ES-I3 (cell line): ENCODE measurements around the gene FOXA2.
"Not testable (repeated sequence)": the region's sequence is repeated elsewhere in the genome, so short reads cannot be mapped to it uniquely, and the experiment has no call there.

Experiments used
- H3K36me3 ChIP-seq: 2 replicates; pipeline ENCODE4 v1.6.1; 2013; ENCODE audit warnings: mild to moderate bottlenecking, low read length, control low read depth, moderate library complexity; ENCODE audit not compliant: insufficient read depth
- H3K4me1 ChIP-seq: 2 replicates; pipeline ENCODE4 v1.6.1; 2013; ENCODE audit warnings: mild to moderate bottlenecking, control low read depth, low read length; ENCODE audit not compliant: insufficient read depth
- H3K9ac ChIP-seq: 2 replicates; pipeline ENCODE4 v1.6.1; 2013; ENCODE audit warnings: low read depth, mild to moderate bottlenecking, low read length, moderate library complexity
- H3K9me3 ChIP-seq: 2 replicates; pipeline ENCODE4 v1.6.1; 2013; ENCODE audit warnings: mild to moderate bottlenecking, low read length, moderate library complexity; ENCODE audit not compliant: control insufficient read depth, insufficient read depth

FOXA2 gene

DNA sequence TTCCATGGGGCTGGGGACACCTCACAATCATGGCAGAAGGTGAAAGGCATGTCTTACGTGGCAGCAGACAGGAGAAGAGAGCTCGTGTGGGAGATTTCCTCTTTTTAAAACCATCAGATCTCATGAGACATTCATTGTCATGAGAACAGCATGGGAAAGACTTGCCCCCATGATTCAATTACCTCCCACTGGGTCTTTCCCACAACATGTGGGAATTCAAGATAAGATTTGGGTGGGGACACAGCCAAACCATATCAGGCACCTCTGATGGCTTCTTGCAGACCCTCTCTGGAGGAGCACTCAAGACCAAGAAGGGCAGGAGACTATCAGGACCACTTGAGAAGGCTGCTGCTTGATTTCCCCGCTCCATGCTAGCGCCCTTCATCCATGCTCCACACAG, 33.9 kb downstream of the FOXA2 start:
- not testable (repeated sequence) for H3K9ac ChIP-seq, H3K9me3 ChIP-seq

GRCh38 chr20:22548040-22548439, 36.3 kb downstream of the FOXA2 start:
- H3K4me1 ChIP-seq: no peaks in the 10 kb centered on the region

More for the DNA sequence above, 33.9 kb downstream of the FOXA2 start:
- not testable (repeated sequence) for H3K36me3 ChIP-seq, H3K4me1 ChIP-seq

DNA sequence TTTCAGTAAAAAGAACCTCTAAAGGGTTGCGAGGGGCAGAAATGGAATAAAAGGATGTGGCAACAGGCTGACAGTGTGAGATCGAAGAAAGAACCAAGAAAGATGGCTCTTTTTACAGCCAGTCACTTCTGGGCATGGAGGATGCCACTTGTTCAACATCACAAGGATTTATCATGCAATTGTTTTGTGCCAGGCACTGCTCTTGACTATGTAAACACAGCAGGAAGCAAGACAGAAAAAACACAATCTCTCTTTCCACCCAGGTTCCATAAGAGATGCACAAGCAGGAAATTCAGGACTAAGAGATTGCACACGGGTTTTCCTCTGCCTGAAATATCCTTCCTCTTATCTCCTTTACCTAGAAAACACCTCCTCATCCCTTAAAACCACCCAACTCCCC, 38.0 kb downstream of the FOXA2 start:
- Histone ChIP-seq H3K36me3 (no peaks in the 10 kb centered on the region), H3K9me3 (no peaks in the 10 kb centered on the region), H3K4me1 (no peaks in the 10 kb centered on the region), H3K9ac (no peak overlapping the region)

More at GRCh38 chr20:22548040-22548439, 36.3 kb downstream of the FOXA2 start:
- H3K36me3 ChIP-seq: no peaks in the 10 kb centered on the region
- no peaks in the 10 kb centered on the region for H3K9me3 ChIP-seq
- no peak overlapping the region for H3K9ac ChIP-seq

GRCh38 chr20:22545045-22545444, 39.3 kb downstream of the FOXA2 start:
- Histone ChIP-seq H3K36me3 (no peaks in the 10 kb centered on the region), H3K9ac (no peak overlapping the region), H3K9me3 (no peaks in the 10 kb centered on the region)

GRCh38 chr20:22544462-22544861, 39.9 kb downstream of the FOXA2 start:
- no peaks in the 10 kb centered on the region for H3K4me1 ChIP-seq
- no peak overlapping the region for H3K9ac ChIP-seq
- no peaks in the 10 kb centered on the region for H3K9me3 ChIP-seq
- H3K36me3 ChIP-seq: no peaks in the 10 kb centered on the region

More at GRCh38 chr20:22545045-22545444, 39.3 kb downstream of the FOXA2 start:
- no peaks in the 10 kb centered on the region for H3K4me1 ChIP-seq

GRCh38 chr20:22542427-22542826, 41.9 kb downstream of the FOXA2 start:
- H3K36me3 ChIP-seq: no peaks in the 10 kb centered on the region
- no peaks in the 10 kb centered on the region for H3K4me1 ChIP-seq
- no peak overlapping the region for H3K9ac ChIP-seq

DNA sequence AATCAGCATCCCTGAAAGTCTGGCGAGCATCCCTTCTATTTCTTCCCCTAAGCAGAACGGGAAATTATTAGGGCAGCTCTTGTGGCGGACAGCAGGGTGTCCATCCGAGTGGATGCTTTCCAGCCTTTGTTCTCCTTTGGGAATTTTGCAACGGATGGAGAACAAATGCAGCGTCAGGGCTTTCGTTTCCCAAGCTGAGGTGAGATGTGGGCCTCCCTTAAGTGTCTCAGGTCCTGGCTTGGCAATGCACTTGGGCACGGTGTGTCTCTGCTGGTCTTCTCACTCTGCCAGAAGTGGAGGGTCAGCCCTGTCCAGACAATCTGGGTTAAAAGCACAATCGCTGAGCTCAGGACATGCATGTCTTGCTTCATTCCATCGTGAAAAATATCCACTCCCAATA, 43.5 kb downstream of the FOXA2 start:
- Histone ChIP-seq H3K9me3 (no peaks in the 10 kb centered on the region), H3K9ac (no peak overlapping the region), H3K36me3 (no peaks in the 10 kb centered on the region), H3K4me1 (no peaks in the 10 kb centered on the region)

More at GRCh38 chr20:22542427-22542826, 41.9 kb downstream of the FOXA2 start:
- H3K9me3 ChIP-seq: no peaks in the 10 kb centered on the region

DNA sequence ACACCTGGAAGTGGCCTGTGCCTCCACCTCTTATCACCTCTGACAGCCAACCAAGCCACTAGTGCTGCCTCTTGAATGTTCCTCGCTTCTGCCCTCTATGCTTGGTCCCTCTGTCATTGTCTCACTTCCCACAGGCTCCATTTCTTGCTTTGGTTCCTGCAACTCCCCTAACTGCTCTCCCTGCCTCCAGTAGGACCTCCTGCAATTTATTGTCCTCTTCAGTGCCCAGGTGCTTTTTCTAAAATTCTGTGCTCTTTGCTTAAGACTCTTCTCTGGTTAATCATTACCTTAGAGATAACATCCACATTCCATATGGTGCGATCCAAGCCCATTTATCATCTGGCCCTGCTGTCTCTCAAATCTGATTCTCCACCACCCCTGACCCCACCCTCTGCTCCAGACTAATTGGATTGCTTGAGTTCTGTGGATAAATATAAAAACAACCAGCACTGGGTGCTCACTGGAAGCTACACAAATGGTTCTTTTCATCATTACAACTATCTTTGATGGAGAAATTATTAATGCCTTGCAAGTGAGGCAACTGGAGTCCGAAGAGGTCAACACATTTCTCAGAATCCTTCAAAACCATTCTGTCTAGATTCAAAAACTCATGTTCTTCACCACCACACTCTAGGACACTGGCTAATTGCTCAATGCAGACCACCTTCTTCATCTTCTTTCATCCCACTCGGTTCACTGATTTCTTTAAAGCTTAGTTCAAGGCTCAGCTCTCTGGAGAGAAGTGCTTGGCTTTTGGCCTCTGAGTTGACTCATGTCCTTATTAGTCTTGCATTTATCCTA, 47.2 kb downstream of the FOXA2 start:
- no peak overlapping the region for H3K9ac ChIP-seq
- H3K36me3 ChIP-seq: no peaks in the 10 kb centered on the region
- no peaks in the 10 kb centered on the region for H3K4me1 ChIP-seq
- no peaks in the 10 kb centered on the region for H3K9me3 ChIP-seq

GRCh38 chr20:22536141-22536828, 48.1 kb downstream of the FOXA2 start:
- Histone ChIP-seq H3K9ac (no peak overlapping the region), H3K9me3 (no peaks in the 10 kb centered on the region), H3K36me3 (no peaks in the 10 kb centered on the region), H3K4me1 (no peaks in the 10 kb centered on the region)

GRCh38 chr20:22535483-22535882, 48.9 kb downstream of the FOXA2 start:
- H3K9ac ChIP-seq: no peak overlapping the region

GRCh38 chr20:22533823-22534751, 50.3 kb downstream of the FOXA2 start:
- Histone ChIP-seq H3K9ac (no peak overlapping the region), H3K36me3 (no peaks in the 10 kb centered on the region)

More at GRCh38 chr20:22535483-22535882, 48.9 kb downstream of the FOXA2 start:
- H3K36me3 ChIP-seq: no peaks in the 10 kb centered on the region
- peaks cover 3% of the 10 kb centered on the region; the same call in 1 of the 2 replicates for H3K4me1 ChIP-seq
- H3K9me3 ChIP-seq: no peaks in the 10 kb centered on the region

DNA sequence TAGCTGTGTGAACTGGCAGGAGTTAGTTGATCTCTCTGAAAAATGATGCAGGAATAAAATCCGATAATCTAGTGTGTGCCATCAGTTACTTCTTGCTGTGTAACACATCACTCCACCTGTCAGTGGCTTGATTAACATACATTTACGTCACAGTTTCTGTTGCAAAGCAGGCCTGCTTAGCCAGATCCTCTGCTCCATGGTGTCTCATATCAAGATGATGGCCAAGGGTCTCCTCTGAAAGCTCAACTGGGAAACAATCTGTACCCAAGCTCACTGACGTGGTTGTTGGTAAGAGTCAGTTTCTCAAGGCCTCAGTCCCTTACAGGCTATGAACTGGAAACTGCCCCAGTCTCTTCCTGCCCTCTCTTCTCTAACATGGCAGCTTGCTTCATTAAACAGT, 51.8 kb downstream of the FOXA2 start:
- Histone ChIP-seq H3K9me3 (no peaks in the 10 kb centered on the region), H3K4me1 (peaks cover 18% of the 10 kb centered on the region), H3K36me3 (no peaks in the 10 kb centered on the region), H3K9ac (no peak overlapping the region)

More at GRCh38 chr20:22533823-22534751, 50.3 kb downstream of the FOXA2 start:
- Histone ChIP-seq H3K9me3 (no peaks in the 10 kb centered on the region), H3K4me1 (peaks cover 16% of the 10 kb centered on the region)

DNA sequence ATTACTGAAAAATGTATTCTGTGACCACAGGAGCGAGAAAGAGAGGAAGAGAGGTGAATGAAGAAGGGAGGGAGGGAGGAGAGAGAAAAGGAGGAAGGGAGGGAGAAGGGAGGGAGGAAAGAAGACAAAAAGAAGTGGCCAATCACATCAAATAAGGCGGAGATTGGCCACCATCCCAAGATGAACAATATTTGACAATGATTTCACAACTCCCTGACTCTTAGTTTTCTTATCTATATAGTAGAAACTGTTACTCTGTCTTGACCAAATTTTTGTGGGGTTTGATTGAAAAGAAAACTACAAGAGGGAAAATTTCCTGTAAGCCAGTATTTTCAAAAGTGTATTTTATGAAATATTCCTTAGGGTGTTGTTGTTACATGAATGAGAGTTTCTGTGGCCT, 52.6 kb downstream of the FOXA2 start:
- Histone ChIP-seq H3K9ac (no peak overlapping the region), H3K4me1 (peaks cover 18% of the 10 kb centered on the region), H3K36me3 (no peaks in the 10 kb centered on the region), H3K9me3 (no peaks in the 10 kb centered on the region)

DNA sequence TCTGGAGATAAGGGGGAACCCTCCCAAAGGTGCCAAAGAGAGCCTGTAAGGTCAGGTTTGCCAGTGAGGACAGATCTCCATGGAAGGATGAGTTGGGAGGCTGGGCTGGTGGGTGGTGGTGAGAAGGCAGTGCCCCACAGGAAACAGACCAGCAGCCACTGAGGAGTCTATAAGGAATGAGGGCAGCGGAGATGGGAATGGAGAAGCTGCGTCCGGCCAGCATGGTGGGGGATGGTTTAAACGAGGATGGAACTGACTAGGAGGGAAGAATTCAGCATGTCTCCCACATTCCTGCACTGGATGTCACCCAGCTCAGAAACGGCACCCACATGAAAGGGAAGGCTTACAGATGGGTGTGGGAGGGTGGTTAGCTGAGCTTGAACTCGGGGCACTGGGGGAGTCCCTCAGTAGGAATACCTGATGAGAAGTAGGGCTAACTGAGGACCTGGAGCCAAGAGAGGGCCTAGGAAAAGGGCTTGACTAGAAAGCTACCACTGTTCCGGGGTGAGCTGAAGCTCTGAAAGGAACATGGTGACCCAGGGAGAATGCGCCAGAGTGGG, 53.2 kb downstream of the FOXA2 start:
- Histone ChIP-seq H3K9me3 (no peaks in the 10 kb centered on the region), H3K4me1 (peaks cover 18% of the 10 kb centered on the region), H3K36me3 (no peaks in the 10 kb centered on the region), H3K9ac (no peak overlapping the region)
